SK-N-SH treated with all-trans-retinoic acid at 6 μM for 48 hours (cell line): ENCODE data around the gene TSBP1.

Source experiments
- GLIS3 ChIP-seq: fragments of 250-450 bp; sonication (Bioruptor Pico); IDR thresholded peaks from 2 replicates; pipeline ENCODE4 v1.5.0; 2020; ENCODE audit warnings: mild to moderate bottlenecking, moderate library complexity
- TOX ChIP-seq: fragments of 250-450 bp; sonication (Bioruptor Pico); IDR thresholded peaks from 2 replicates; pipeline ENCODE4 v1.8.0; 2021; ENCODE audit warnings: mild to moderate bottlenecking, moderate library complexity, borderline replicate concordance

DNA sequence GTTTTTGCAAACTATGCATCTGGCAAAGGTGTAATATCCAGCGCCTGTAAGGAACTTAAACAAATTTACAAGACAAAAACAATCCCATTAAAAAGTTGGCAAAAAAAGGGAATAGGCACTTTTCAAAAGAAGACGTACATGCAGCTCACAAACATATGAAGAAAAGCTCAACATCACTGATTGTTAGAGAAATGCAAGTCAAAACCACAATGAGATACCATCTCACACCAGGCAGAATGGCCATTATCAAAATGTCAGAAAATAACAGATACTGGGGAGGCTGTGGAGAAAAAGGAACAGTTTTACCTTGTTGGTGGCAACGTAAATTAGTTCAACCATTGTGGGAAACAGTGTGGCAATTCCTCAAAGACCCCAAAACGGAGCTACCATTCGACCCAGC is 54.2 kb downstream of the TSBP1 start:
- TF ChIP-seq GLIS3 (no peak), TOX (CRISPR knock-in tag) (no peak)
